ENCODE data around the gene SCG5.

The SCG5 gene

GRCh38 chr15:32729700-32730395 is 88.3 kb downstream of the SCG5 start:
- no peak for DNase-seq

GRCh38 chr15:32730677-32731654 is 89.5 kb downstream of the SCG5 start:
- peak; percentile 65 for DNase-seq

- no peak for DNase-seq
Measured at GRCh38 chr15:32732574-32733157, 91.2 kb downstream of the SCG5 start.

- DNase-seq: no peak
Measured at GRCh38 chr15:32733281-32733680, 91.8 kb downstream of the SCG5 start.

- DNase-seq: no peak
Measured at GRCh38 chr15:32735989-32736700, 94.6 kb downstream of the SCG5 start.

- DNase-seq: no peak
Measured at GRCh38 chr15:32736701-32737061, 95.2 kb downstream of the SCG5 start.

GRCh38 chr15:32737304-32737703 is 95.8 kb downstream of the SCG5 start:
- DNase-seq: no peak

- no peak for DNase-seq
Measured at GRCh38 chr15:32738666-32739065, 97.2 kb downstream of the SCG5 start.

GRCh38 chr15:32739522-32740063 is 98.1 kb downstream of the SCG5 start:
- no peak for DNase-seq

GRCh38 chr15:32743411-32744140 is 102.1 kb downstream of the SCG5 start:
- DNase-seq: no peak

- no peak for DNase-seq
Measured at GRCh38 chr15:32746116-32746857, 104.8 kb downstream of the SCG5 start.
